Measurements from ENCODE around the gene CNTLN. TPM values are rescaled to one million over a fixed set of nuclear protein-coding genes. Genes with fewer than 3 reads are reported as not detected.
"Not testable (repeated sequence)": the region's sequence is repeated elsewhere in the genome, so short reads cannot be mapped to it uniquely, and the experiment has no call there.

The CNTLN gene
- total RNA-seq, 2 experiments from 2014 or later: 1.1 to 1.2 TPM

- intact Hi-C loops (cut with DNase I, micrococcal nuclease); H3K9me3 Mint-ChIP-seq (ENCODE audit: low read depth); CTCF ChIA-PET; DNase-seq; H3K4me3 Mint-ChIP-seq; H3K36me3 Mint-ChIP-seq (ENCODE audit: low read depth); ATAC-seq; H3K4me1 Mint-ChIP-seq; H3K27me3 Mint-ChIP-seq; H3K27ac Mint-ChIP-seq; POLR2A ChIA-PET: not testable (repeated sequence)
Measured at GRCh38 chr9:17268531-17269188, 133.8 kb downstream of the CNTLN start.

DNA sequence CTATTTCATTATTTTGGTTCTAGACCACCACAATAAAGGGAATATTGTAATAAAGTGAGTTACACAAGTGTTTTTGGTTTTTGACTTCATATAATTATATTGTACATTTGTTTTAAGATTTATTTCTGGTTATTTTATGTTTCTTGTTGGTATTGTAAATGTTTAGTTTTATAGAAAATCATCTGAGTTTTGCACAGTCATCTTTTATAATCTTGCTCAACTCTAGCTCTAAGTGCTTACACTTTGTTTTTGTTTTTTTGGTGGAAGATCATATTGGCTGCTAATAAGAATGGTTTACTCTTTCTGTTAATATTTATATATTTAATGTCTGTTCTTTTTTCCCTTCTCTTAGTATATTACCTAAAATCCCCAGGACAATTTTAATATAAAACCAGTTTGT, 135.0 kb downstream of the CNTLN start:
- ATAC-seq (no peak), DNase-seq (no peak)
- intact Hi-C loops (cut with DNase I, micrococcal nuclease): no loop called here
- H3K4me1 Mint-ChIP-seq: no peaks in the 10 kb centered on the region
- H3K4me3 Mint-ChIP-seq: no peak overlapping the region
- H3K36me3 Mint-ChIP-seq (ENCODE audit: low read depth): no peaks in the 10 kb centered on the region
- H3K27me3 Mint-ChIP-seq: no peaks in the 10 kb centered on the region
- POLR2A ChIA-PET: no interaction called here
- H3K9me3 Mint-ChIP-seq (ENCODE audit: low read depth): peaks cover 1% of the 10 kb centered on the region
- H3K27ac Mint-ChIP-seq: no peak overlapping the region
- CTCF ChIA-PET: no interaction called here

DNA sequence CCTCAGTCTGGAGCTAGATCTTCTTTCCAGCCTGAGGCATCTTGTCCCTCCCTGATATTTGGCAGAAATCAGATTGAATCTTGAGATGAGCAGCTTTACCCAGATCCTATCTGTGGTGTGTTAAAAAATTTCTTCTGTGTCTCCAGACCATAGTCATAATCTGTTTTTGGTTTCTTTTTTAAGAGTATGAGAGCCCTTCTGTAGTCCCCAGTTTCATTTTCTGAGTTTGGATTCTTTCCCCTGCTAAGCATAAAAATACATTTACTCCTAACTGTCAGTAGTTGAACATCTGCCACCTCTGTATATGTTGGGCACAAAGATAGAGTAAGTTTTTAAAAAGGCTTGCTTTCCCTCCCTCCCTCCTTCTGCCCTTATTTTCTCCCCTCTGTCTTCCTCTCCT, 137.7 kb downstream of the CNTLN start:
- no peaks in the 10 kb centered on the region for H3K4me1 Mint-ChIP-seq
- DNase-seq (no peak), ATAC-seq (no peak)
- peaks cover 1% of the 10 kb centered on the region for H3K9me3 Mint-ChIP-seq (ENCODE audit: low read depth)
- no peak overlapping the region for H3K4me3 Mint-ChIP-seq
- H3K36me3 Mint-ChIP-seq (ENCODE audit: low read depth): no peaks in the 10 kb centered on the region
- ChIA-PET POLR2A (no interaction called here), CTCF (interaction anchor here (0.8 kb wide), 1 partner anchor 912 kb away, joined by 3 read pairs; no protein-coding TSS in a partner anchor)
- H3K27me3 Mint-ChIP-seq: no peaks in the 10 kb centered on the region
- intact Hi-C loops (cut with DNase I, micrococcal nuclease): no loop called here
- H3K27ac Mint-ChIP-seq: no peak overlapping the region

GRCh38 chr9:17280350-17281012, 145.6 kb downstream of the CNTLN start:
- POLR2A ChIA-PET: no interaction called here
- H3K9me3 Mint-ChIP-seq (ENCODE audit: low read depth): peaks cover 2% of the 10 kb centered on the region
- H3K4me3 Mint-ChIP-seq: no peak overlapping the region
- intact Hi-C loops (cut with DNase I, micrococcal nuclease): no loop called here
- H3K36me3 Mint-ChIP-seq (ENCODE audit: low read depth): no peaks in the 10 kb centered on the region
- no peaks in the 10 kb centered on the region for H3K4me1 Mint-ChIP-seq
- ATAC-seq (no peak), DNase-seq (no peak)
- CTCF ChIA-PET: interaction anchor here (1.1 kb wide), 1 partner anchor 10 kb away, joined by 3 read pairs; no protein-coding TSS in a partner anchor
- no peak overlapping the region for H3K27ac Mint-ChIP-seq
- no peaks in the 10 kb centered on the region for H3K27me3 Mint-ChIP-seq

- H3K9me3 Mint-ChIP-seq (ENCODE audit: low read depth); H3K27me3 Mint-ChIP-seq; intact Hi-C loops (cut with DNase I, micrococcal nuclease); H3K4me3 Mint-ChIP-seq; ATAC-seq; POLR2A ChIA-PET; CTCF ChIA-PET; H3K36me3 Mint-ChIP-seq (ENCODE audit: low read depth); H3K27ac Mint-ChIP-seq; DNase-seq; H3K4me1 Mint-ChIP-seq: not testable (repeated sequence)
Measured at GRCh38 chr9:17290673-17291072, 155.8 kb downstream of the CNTLN start.

DNA sequence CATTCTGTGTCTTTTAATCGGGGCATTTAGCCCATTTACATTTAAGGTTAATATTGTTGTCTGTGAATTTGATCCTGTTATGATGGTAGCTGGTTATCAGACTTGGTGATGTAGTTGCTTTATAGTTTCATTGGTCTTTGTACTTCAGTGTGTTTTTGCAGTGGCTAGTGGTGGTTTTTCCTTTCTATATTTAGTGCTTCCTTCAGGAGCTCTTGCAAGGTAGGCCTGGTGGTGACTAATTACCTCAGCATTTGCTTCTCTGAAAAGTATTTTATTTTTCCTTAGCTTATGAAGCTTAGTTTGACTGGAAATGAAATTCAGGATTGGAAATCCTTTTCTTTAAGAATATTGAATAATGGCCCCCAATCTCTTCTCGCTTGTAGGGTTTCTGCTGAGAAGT, 156.9 kb downstream of the CNTLN start:
- Mint-ChIP-seq H3K36me3 (ENCODE audit: low read depth) (no peaks in the 10 kb centered on the region), H3K27me3 (no peaks in the 10 kb centered on the region), H3K4me1 (no peaks in the 10 kb centered on the region), H3K4me3 (no peak overlapping the region), H3K27ac (no peak overlapping the region), H3K9me3 (ENCODE audit: low read depth) (peaks cover 13% of the 10 kb centered on the region)
- POLR2A ChIA-PET: no interaction called here
- CTCF ChIA-PET: no interaction called here
- intact Hi-C loops (cut with DNase I, micrococcal nuclease): no loop called here
- DNase-seq: no peak
- ATAC-seq: no peak

DNA sequence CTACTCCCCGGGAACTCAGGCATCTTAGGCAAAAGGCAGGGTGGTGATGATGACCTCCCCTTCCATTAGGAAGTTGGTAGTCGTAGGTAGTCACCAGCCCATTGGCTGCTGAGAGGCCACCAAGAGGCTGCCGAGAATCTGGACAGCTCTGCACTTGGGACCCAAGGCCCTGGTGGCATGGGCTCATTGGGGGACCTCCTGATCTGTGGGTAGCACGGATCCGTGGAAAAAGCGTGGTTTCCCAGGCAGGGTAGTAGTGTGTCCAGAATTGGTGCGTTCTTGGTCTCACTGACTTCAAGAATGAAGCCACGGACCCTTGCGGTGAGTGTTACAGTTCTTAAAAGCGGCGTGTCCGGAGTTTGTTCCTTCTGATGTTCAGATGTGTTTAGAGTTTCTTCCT, 158.8 kb downstream of the CNTLN start:
- Mint-ChIP-seq H3K27ac (no peak overlapping the region), H3K4me1 (no peaks in the 10 kb centered on the region), H3K36me3 (ENCODE audit: low read depth) (no peaks in the 10 kb centered on the region), H3K27me3 (no peaks in the 10 kb centered on the region), H3K4me3 (no peak overlapping the region), H3K9me3 (ENCODE audit: low read depth) (peaks cover 13% of the 10 kb centered on the region)
- intact Hi-C loops (cut with DNase I, micrococcal nuclease): no loop called here
- ChIA-PET CTCF (no interaction called here), POLR2A (no interaction called here)
- no peak for ATAC-seq
- no peak for DNase-seq

DNA sequence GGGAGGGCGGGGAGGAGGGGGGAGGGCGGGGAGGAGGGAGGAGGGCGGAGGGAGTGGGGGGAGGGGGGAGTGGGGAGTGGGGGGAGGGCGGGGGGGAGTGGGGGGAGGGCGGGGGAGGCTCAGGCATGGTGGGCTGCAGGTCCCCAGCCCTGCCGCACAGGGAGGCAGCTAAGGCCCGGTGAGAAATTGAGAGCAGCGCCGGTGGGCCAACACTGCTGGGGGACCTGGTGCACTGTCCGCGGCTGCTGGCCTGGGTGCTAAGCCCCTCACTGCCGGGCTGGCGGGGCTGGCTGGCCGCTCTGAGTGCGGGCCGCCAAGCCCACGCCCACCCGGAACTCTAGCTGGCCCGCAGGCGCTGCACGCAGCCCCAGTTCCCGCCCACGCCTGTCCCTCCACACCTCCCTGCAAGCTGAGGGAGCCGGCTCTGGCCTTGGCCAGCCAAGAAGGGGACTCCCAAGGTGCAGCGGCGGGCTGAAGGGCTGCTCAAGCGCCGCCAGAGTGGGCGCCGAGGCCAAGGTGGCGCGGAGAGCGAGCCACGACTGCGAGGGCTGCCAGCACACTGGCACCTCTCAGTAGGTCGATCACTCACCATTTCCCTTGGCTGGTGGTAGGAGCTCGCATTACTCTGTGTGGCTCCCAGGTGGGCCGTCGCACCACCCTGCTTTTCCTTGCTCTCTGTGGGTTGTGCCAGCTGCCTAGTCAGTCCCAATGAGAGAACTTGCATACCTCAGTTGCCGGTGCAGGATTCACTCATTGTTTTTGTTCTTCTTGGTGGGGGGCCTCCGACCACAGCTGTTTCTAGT, 160.2 kb downstream of the CNTLN start:
- POLR2A ChIA-PET: no interaction called here
- Mint-ChIP-seq H3K36me3 (ENCODE audit: low read depth) (no peaks in the 10 kb centered on the region), H3K4me3 (no peak overlapping the region), H3K27me3 (no peaks in the 10 kb centered on the region), H3K4me1 (no peaks in the 10 kb centered on the region), H3K9me3 (ENCODE audit: low read depth) (peaks cover 13% of the 10 kb centered on the region), H3K27ac (no peak overlapping the region)
- ATAC-seq (no peak), DNase-seq (no peak)
- intact Hi-C loops (cut with DNase I, micrococcal nuclease): no loop called here
- CTCF ChIA-PET: no interaction called here

DNA sequence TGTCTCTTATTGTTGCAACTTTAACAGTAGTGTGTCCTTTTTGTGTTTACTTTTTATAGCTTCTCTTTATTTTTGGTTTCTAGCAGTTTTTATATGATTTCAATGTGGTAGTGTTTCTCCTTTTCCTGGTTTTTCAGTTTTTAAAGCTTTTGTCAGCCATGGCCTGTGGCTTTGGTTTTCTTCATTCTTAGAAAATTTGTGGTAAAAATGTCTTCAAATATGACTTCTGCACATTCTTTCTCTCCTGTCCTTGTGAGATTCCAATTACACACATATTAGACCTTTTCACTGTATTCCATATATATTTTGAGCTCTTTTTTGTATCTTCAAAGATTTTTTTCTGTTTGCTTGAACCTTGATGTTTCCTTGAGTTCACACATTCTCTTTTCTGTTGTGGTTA, 180.5 kb downstream of the CNTLN start:
- peaks cover 4% of the 10 kb centered on the region for H3K9me3 Mint-ChIP-seq (ENCODE audit: low read depth)
- ChIA-PET CTCF (no interaction called here), POLR2A (no interaction called here)
- DNase-seq: no peak
- intact Hi-C loops (cut with DNase I, micrococcal nuclease): no loop called here
- H3K36me3 Mint-ChIP-seq (ENCODE audit: low read depth): no peaks in the 10 kb centered on the region
- H3K4me1 Mint-ChIP-seq: no peaks in the 10 kb centered on the region
- no peak overlapping the region for H3K4me3 Mint-ChIP-seq
- no peak overlapping the region for H3K27ac Mint-ChIP-seq
- ATAC-seq: no peak
- no peaks in the 10 kb centered on the region for H3K27me3 Mint-ChIP-seq

DNA sequence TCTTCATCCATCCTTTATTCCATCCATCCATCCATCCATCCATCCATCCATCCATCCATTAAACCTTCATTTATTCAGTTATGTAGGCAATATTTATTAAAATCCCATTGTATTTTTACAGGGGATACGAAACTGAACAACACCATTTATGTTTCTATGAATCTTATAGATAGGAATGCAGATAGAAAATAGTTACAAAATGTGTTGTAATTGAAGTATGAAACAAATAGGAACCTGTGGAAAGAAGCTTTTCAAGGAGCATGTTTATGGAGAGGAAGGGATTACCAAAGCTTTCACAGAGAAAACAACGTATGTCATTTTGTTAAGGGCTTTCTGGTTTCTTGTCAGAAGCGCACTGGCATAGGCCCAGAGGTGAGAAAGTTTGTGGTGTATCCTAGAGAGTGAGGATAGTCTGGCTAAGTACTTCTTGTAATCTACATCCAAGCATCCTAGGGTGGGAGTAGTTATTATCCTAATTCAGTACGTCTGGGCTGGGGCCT, 184.0 kb downstream of the CNTLN start:
- Mint-ChIP-seq H3K4me3 (no peak overlapping the region), H3K27me3 (no peaks in the 10 kb centered on the region), H3K36me3 (ENCODE audit: low read depth) (no peaks in the 10 kb centered on the region), H3K4me1 (no peaks in the 10 kb centered on the region), H3K9me3 (ENCODE audit: low read depth) (no peaks in the 10 kb centered on the region), H3K27ac (no peak overlapping the region)
- ChIA-PET CTCF (no interaction called here), POLR2A (no interaction called here)
- ATAC-seq: no peak
- no peak for DNase-seq
- intact Hi-C loops (cut with DNase I, micrococcal nuclease): no loop called here

GRCh38 chr9:17319864-17320263, 185.0 kb downstream of the CNTLN start:
- no peak overlapping the region for H3K4me3 Mint-ChIP-seq
- H3K4me1 Mint-ChIP-seq: no peaks in the 10 kb centered on the region
- no peaks in the 10 kb centered on the region for H3K9me3 Mint-ChIP-seq (ENCODE audit: low read depth)
- DNase-seq (no peak), ATAC-seq (no peak)
- intact Hi-C loops (cut with DNase I, micrococcal nuclease): no loop called here
- CTCF ChIA-PET: no interaction called here
- H3K27me3 Mint-ChIP-seq: no peaks in the 10 kb centered on the region
- no peaks in the 10 kb centered on the region for H3K36me3 Mint-ChIP-seq (ENCODE audit: low read depth)
- H3K27ac Mint-ChIP-seq: no peak overlapping the region
- POLR2A ChIA-PET: no interaction called here

Measured in activated CD4-positive, alpha-beta T cell treated with anti-CD3 and anti-CD28 coated beads for 36 hours (primary cell).